B cell (primary cell): ENCODE results near the gene SMC6. TPM values are rescaled to one million over a fixed set of nuclear protein-coding genes. Genes with fewer than 3 reads are reported as not detected.

Experiments used
- ATAC-seq: fragments of 200-7000 bp; cut with Tn5 transposase; one replicate; pipeline ENCODE4 v1.10.0; 2021; ENCODE audit warnings: low read depth, mild to moderate bottlenecking, moderate number of reproducible peaks, moderate library complexity
- CTCF ChIA-PET: fragments of 350-600 bp; sonication (Branson Sonifier 250); formaldehyde crosslinking; loops from one replicate; lab custom pipeline; 2021; ENCODE audit warnings: antibody characterized with exemption, inconsistent platforms; lab: Charles Lee
- POLR2A ChIA-PET: fragments of 350-600 bp; sonication (Branson Sonifier 250); formaldehyde crosslinking; loops from one replicate; lab custom pipeline; 2021; ENCODE audit warnings: antibody characterized with exemption; lab: Charles Lee
- DNase-seq: peaks from one replicate; pipeline ENCODE4 v3.0.0; 2013
- H2AFZ ChIP-seq: 2 replicates; pipeline ENCODE4 v1.6.1; 2012; ENCODE audit warnings: mild to moderate bottlenecking, low read depth, low read length; ENCODE audit not compliant: insufficient read depth, poor library complexity, severe bottlenecking
- H3K27ac ChIP-seq, 2 donors: 1 replicate in 1 of 2; 2 replicates in 1 of 2; pipeline ENCODE4 v1.5.1; 2012 to 2013; ENCODE audit warnings: low read length in 2 of 2, mild to moderate bottlenecking in 2 of 2, moderate library complexity in 1 of 2
- H3K27me3 ChIP-seq, 4 experiments: fragments of 200-600 bp in 1 of 4; sonication (generic) in 1 of 4; replicated peaks in 1 of 4; 1 replicate in 2 of 4; 2 replicates in 2 of 4; pipeline versions ENCODE4 v1.6.1 to v1.7.0; 2013 to 2016; ENCODE audit warnings: low read length in 3 of 4, mild to moderate bottlenecking in 2 of 4, mixed read lengths in 1 of 4, moderate library complexity in 1 of 4; ENCODE audit not compliant: insufficient read depth in 4 of 4, control insufficient read depth in 3 of 4; ENCODE audit errors: control extremely low read depth in 1 of 4
- H3K36me3 ChIP-seq, 2 experiments: replicated peaks in 1 of 2; 1 replicate in 1 of 2; 2 replicates in 1 of 2; pipeline versions ENCODE4 v1.6.1 to v1.7.1; 2013; ENCODE audit warnings: low read length in 1 of 2; ENCODE audit not compliant: insufficient read depth in 2 of 2, control insufficient read depth in 1 of 2; ENCODE audit errors: control extremely low read depth in 1 of 2, extremely low read depth in 1 of 2
- H3K4me1 ChIP-seq, 2 donors: fragments of 200-600 bp in 1 of 2; sonication (generic) in 1 of 2; 1 replicate in 1 of 2; 2 replicates in 1 of 2; pipeline versions ENCODE4 v1.5.1 to v1.6.1; 2013 to 2017; ENCODE audit warnings: low read length in 2 of 2; ENCODE audit not compliant: control insufficient read depth in 2 of 2, insufficient read depth in 2 of 2
- H3K4me2 ChIP-seq: replicated peaks from 2 replicates; pipeline ENCODE3; 2012; ENCODE audit warnings: mild to moderate bottlenecking, low read depth, low read length; ENCODE audit not compliant: poor library complexity, severe bottlenecking
- H3K4me3 ChIP-seq, 5 experiments: fragments of 200-600 bp in 1 of 5; sonication (generic) in 1 of 5; 1 replicate in 3 of 5; 2 replicates in 2 of 5; pipeline versions ENCODE4 v1.5.1 to v1.7.0; 2011 to 2016; ENCODE audit warnings: low read length in 4 of 5, mild to moderate bottlenecking in 4 of 5, low read depth in 2 of 5, control low read depth in 1 of 5, moderate library complexity in 1 of 5; ENCODE audit not compliant: insufficient read depth in 1 of 5; ENCODE audit errors: control extremely low read depth in 1 of 5, extremely low read depth in 1 of 5
- H3K79me2 ChIP-seq: fragments of 200-600 bp; sonication (generic); one replicate; pipeline ENCODE4 v1.6.0; 2016; ENCODE audit warnings: low read length; ENCODE audit not compliant: control insufficient read depth, insufficient read depth
- H3K9ac ChIP-seq: fragments of 200-600 bp; sonication (generic); 2 replicates; pipeline ENCODE4 v1.6.1; 2017; ENCODE audit warnings: mild to moderate bottlenecking, low read length, moderate library complexity
- H3K9me3 ChIP-seq, 3 donors: one replicate each; pipeline versions ENCODE4 v1.6.1 to v1.7.1; 2013; ENCODE audit warnings: low read length in 2 of 3; ENCODE audit not compliant: control insufficient read depth in 2 of 3, insufficient read depth in 1 of 3; ENCODE audit errors: control extremely low read depth in 1 of 3
- H4K20me1 ChIP-seq: 2 replicates; pipeline ENCODE4 v1.6.0; 2012; ENCODE audit warnings: mild to moderate bottlenecking, low read length; ENCODE audit not compliant: insufficient read depth, control insufficient read depth, poor library complexity, severe bottlenecking
- H3K27ac Mint-ChIP-seq: one replicate; pipeline ENCODE4 v1.8.0; 2021; ENCODE audit warnings: mixed read lengths
- H3K27me3 Mint-ChIP-seq: one replicate; pipeline ENCODE4 v1.8.0; 2021; ENCODE audit warnings: mixed read lengths
- H3K4me1 Mint-ChIP-seq: one replicate; pipeline ENCODE4 v1.8.0; 2021; ENCODE audit warnings: mixed read lengths
- H3K4me3 Mint-ChIP-seq: one replicate; pipeline ENCODE4 v1.8.0; 2021; ENCODE audit warnings: mixed read lengths
- H3K9me3 Mint-ChIP-seq: one replicate; pipeline ENCODE4 v1.8.0; 2022; ENCODE audit warnings: mixed read lengths; ENCODE audit not compliant: insufficient read depth
- CTCF ChIP-seq: fragments of 200-600 bp; IDR thresholded peaks from one replicate; pipeline ENCODE4 v1.8.0; 2022; ENCODE audit warnings: antibody characterized with exemption, mild to moderate bottlenecking
- EZH2 ChIP-seq: IDR thresholded peaks from 2 replicates; pipeline ENCODE4 v1.6.1; 2012; ENCODE audit warnings: borderline replicate concordance, low read depth, mild to moderate bottlenecking, moderate library complexity, low read length; ENCODE audit not compliant: insufficient read depth, poor library complexity, severe bottlenecking
- WGBS: methylation state at CpG from one replicate; pipeline ENCODE4 v1.1.5; 2013; ENCODE audit warnings: missing lambda C conversion rate; ENCODE audit not compliant: insufficient coverage; 5-methylcytosine and 5-hydroxymethylcytosine counted together
- intact Hi-C: fragments of 100-400 bp; cut with micrococcal nuclease; formaldehyde crosslinking; loops from one replicate; pipeline ENCODE4 v1.10.0; 2022
- polyA plus RNA-seq: library from polyadenylated mRNA; depleted of rRNA; stranded (reverse); fragments of >200 nt; gene quantifications from 2 replicates; pipeline ENCODE4 v1.2.3, GENCODE V29; 2012
- total RNA-seq, 2 donors: library from RNA; stranded (reverse); fragments of 120-200 nt in 1 of 2; gene quantifications; 1 replicate in 1 of 2; 2 replicates in 1 of 2; pipeline versions ENCODE4 v1.2.3 to v1.2.4, GENCODE V29; 2013 to 2022

The SMC6 gene
- total and polyA plus RNA-seq, 2 donors (not counting 1 experiment from before 2014, with no cell fraction given): 27.2 to 111 TPM

- CTCF ChIA-PET: interaction anchor here (1.8 kb wide), 1 partner anchor 101 kb away, joined by 4 read pairs; no protein-coding TSS in a partner anchor
Observed at GRCh38 chr2:17729880-17730279, 23.7 kb downstream of the SMC6 start.

GRCh38 chr2:17728210-17728609 lies 25.4 kb downstream of the SMC6 start:
- Histone ChIP-seq H3K27ac (no peak overlapping the region), H3K9ac (no peak overlapping the region), H3K4me1 (no peaks in the 10 kb centered on the region), H3K27me3 (no peaks in the 10 kb centered on the region), H3K4me3 (no peak overlapping the region), H3K9me3 (no peaks in the 10 kb centered on the region), H3K79me2 (no peaks in the 10 kb centered on the region), H3K36me3 (peaks cover 13 to 81% of the 10 kb centered on the region in 2 experiments), H3K4me2 (no peak overlapping the region), H4K20me1 (no peaks in the 10 kb centered on the region), H2AFZ (no peak overlapping the region)
- Mint-ChIP-seq H3K9me3 (no peaks in the 10 kb centered on the region), H3K27me3 (no peaks in the 10 kb centered on the region), H3K4me1 (no peaks in the 10 kb centered on the region), H3K4me3 (no peak overlapping the region), H3K27ac (no peak overlapping the region)
- intact Hi-C loops: no loop called here
- 100% methylated on average over 6 of the region's 6 CpGs for WGBS
- no peak for ATAC-seq
- POLR2A ChIA-PET: no interaction called here
- DNase-seq: no peak
- CTCF ChIA-PET: interaction anchor here (0.9 to 1.5 kb wide), 3 partner anchors 8 to 103 kb away, joined by 3 to 6 read pairs (median 3); no protein-coding TSS in a partner anchor
- TF ChIP-seq EZH2 (no peak), CTCF (no peak)

More at GRCh38 chr2:17729880-17730279, 23.7 kb downstream of the SMC6 start:
- Histone ChIP-seq H3K9ac (no peak overlapping the region), H3K27me3 (no peaks in the 10 kb centered on the region), H3K9me3 (no peaks in the 10 kb centered on the region), H3K4me1 (no peaks in the 10 kb centered on the region), H3K4me3 (no peak overlapping the region), H3K27ac (peak overlapping the region in 1 of 2 donors; percentile 37), H3K79me2 (peaks cover 4% of the 10 kb centered on the region), H3K36me3 (peaks cover 17 to 80% of the 10 kb centered on the region in 2 experiments), H3K4me2 (no peak overlapping the region), H4K20me1 (no peaks in the 10 kb centered on the region), H2AFZ (no peak overlapping the region)
- ATAC-seq (no peak), DNase-seq (no peak)
- intact Hi-C loops: no loop called here
- H3K4me3 Mint-ChIP-seq: no peak overlapping the region
- POLR2A ChIA-PET: no interaction called here
- H3K27ac Mint-ChIP-seq: no peak overlapping the region
- peaks cover 6% of the 10 kb centered on the region for H3K4me1 Mint-ChIP-seq
- H3K9me3 Mint-ChIP-seq: no peaks in the 10 kb centered on the region
- no CpG with 5 or more reads among the region's 2 CpGs for WGBS
- H3K27me3 Mint-ChIP-seq: no peaks in the 10 kb centered on the region
- TF ChIP-seq EZH2: no peak
- TF ChIP-seq CTCF: no peak
